GM12878 (cell line): ENCODE measurements around the gene INHBA.

Experiments
- EP300 ChIP-seq, 2 experiments: fragments of 150-350 bp in 1 of 2; IDR thresholded peaks; 2 replicates each; pipeline ENCODE4 v1.6.1; 2011 to 2012; ENCODE audit warnings: low read depth in 2 of 2, low read length in 2 of 2, borderline replicate concordance in 1 of 2, improper control_type of control experiment in 1 of 2, inconsistent platforms in 1 of 2; ENCODE audit not compliant: control insufficient read depth in 1 of 2
- JUND ChIP-seq: IDR thresholded peaks from 2 replicates; pipeline ENCODE4 v1.6.1; 2012; ENCODE audit warnings: low read depth, mild to moderate bottlenecking, low read length, improper control_type of control experiment, moderate library complexity
- MLLT1 ChIP-seq: fragments of 450-650 bp; IDR thresholded peaks from 2 replicates; pipeline ENCODE4 v1.6.1; 2016; ENCODE audit warnings: mild to moderate bottlenecking
- POLR2A ChIP-seq: IDR thresholded peaks from 2 replicates; pipeline ENCODE4 v1.6.1; 2011; ENCODE audit warnings: low read depth, mild to moderate bottlenecking, low read length

- TF ChIP-seq EP300 (IDR thresholded peaks at IDR 0.05; ENCODE audit: borderline replicate concordance in 1 of 2, control insufficient read depth in 1 of 2, low read depth in 2 of 2, low read length in 2 of 2) (no peak), MLLT1 (no peak), POLR2A (no peak), JUND (no peak)
Measured at GRCh38 chr7:41656366-41656765, 46.5 kb downstream of the INHBA start.
